Keratinocyte (primary cell): ENCODE data around the gene SST. TPM values are rescaled to one million over a fixed set of nuclear protein-coding genes. Genes with fewer than 3 reads are reported as not detected.

Source experiments
- DNase-seq: peaks from one replicate; pipeline ENCODE4 v3.0.0-alpha.2; 2011; ENCODE audit warnings: low read depth, missing footprints, low spot score
- FAIRE-seq: peaks from 2 replicates; lab custom pipeline; 2011; peaks lifted over from hg19 to GRCh38; lab: Jason Lieb, UNC
- H2AFZ ChIP-seq: 2 replicates; pipeline ENCODE4 v1.6.0; 2012; ENCODE audit warnings: low read length, control low read depth, inconsistent platforms; ENCODE audit not compliant: control insufficient read depth
- H3K27ac ChIP-seq: 2 replicates; pipeline ENCODE4 v1.5.1; 2011; ENCODE audit warnings: low read length; ENCODE audit not compliant: control insufficient read depth, insufficient read depth
- H3K27me3 ChIP-seq: 3 replicates; pipeline ENCODE4 v1.6.0; 2011; ENCODE audit warnings: low read length; ENCODE audit not compliant: control insufficient read depth, insufficient read depth; ENCODE audit errors: extremely low read depth
- H3K36me3 ChIP-seq, 2 experiments: 2 replicates in 1 of 2; 3 replicates in 1 of 2; pipeline ENCODE4 v1.5.1; 2011; ENCODE audit warnings: low read length in 2 of 2, mild to moderate bottlenecking in 1 of 2; ENCODE audit not compliant: control insufficient read depth in 2 of 2, insufficient read depth in 2 of 2; ENCODE audit errors: extremely low read depth in 1 of 2
- H3K4me1 ChIP-seq: 3 replicates; pipeline ENCODE4 v1.5.1; 2011; ENCODE audit warnings: low read length; ENCODE audit not compliant: control insufficient read depth, insufficient read depth; ENCODE audit errors: extremely low read depth
- H3K4me2 ChIP-seq: 3 replicates; pipeline ENCODE4 v1.6.0; 2011; ENCODE audit warnings: low read depth, low read length; ENCODE audit not compliant: control insufficient read depth, insufficient read depth; ENCODE audit errors: extremely low read depth
- H3K4me3 ChIP-seq, 3 experiments: fragments of 200-600 bp in 1 of 3; sonication (generic) in 1 of 3; 2 replicates in 2 of 3; 3 replicates in 1 of 3; pipeline ENCODE4 v1.5.1; 2011 to 2016; ENCODE audit warnings: low read length in 3 of 3, mild to moderate bottlenecking in 3 of 3, control low read depth in 2 of 3, inconsistent platforms in 1 of 3, low read depth in 1 of 3, mixed read lengths in 1 of 3, mixed run types in 1 of 3, moderate library complexity in 1 of 3; ENCODE audit not compliant: control insufficient read depth in 2 of 3, insufficient read depth in 2 of 3; ENCODE audit errors: extremely low read depth in 1 of 3
- H3K79me2 ChIP-seq: 2 replicates; pipeline ENCODE4 v1.6.0; 2012; ENCODE audit warnings: low read length; ENCODE audit not compliant: control insufficient read depth, insufficient read depth
- H3K9ac ChIP-seq: 3 replicates; pipeline ENCODE4 v1.6.0; 2011; ENCODE audit warnings: low read length; ENCODE audit not compliant: control insufficient read depth, insufficient read depth; ENCODE audit errors: extremely low read depth
- H3K9me1 ChIP-seq: 3 replicates; pipeline ENCODE4 v1.6.0; 2011; ENCODE audit warnings: low read length; ENCODE audit not compliant: control insufficient read depth, insufficient read depth; ENCODE audit errors: extremely low read depth
- H3K9me3 ChIP-seq: 2 replicates; pipeline ENCODE4 v1.5.1; 2012; ENCODE audit warnings: low read depth, low read length; ENCODE audit not compliant: control insufficient read depth
- H4K20me1 ChIP-seq: 3 replicates; pipeline ENCODE4 v1.6.0; 2011; ENCODE audit warnings: low read length; ENCODE audit not compliant: control insufficient read depth, insufficient read depth; ENCODE audit errors: extremely low read depth
- CTCF ChIP-seq, 3 experiments: IDR thresholded peaks in 1 of 3; conservative IDR thresholded peaks in 1 of 3; optimal IDR thresholded peaks in 1 of 3; 2 replicates in 2 of 3; 3 replicates in 1 of 3; pipeline versions ENCODE3 to v1.5.1; 2011; ENCODE audit warnings: low read length in 3 of 3, mild to moderate bottlenecking in 3 of 3, moderate library complexity in 2 of 3, control low read depth in 1 of 3, inconsistent platforms in 1 of 3; ENCODE audit not compliant: insufficient read depth in 2 of 3; ENCODE audit errors: extremely low read depth in 1 of 3
- EZH2 ChIP-seq: IDR thresholded peaks from one replicate; pipeline ENCODE4 v1.6.1; 2012; ENCODE audit warnings: inconsistent platforms, mild to moderate bottlenecking, low read length, moderate library complexity
- dilution Hi-C: fragments of 300-500 bp; cut with MboI; formaldehyde crosslinking; loops from one replicate; pipeline ENCODE4 v1.7.0; 2020; ENCODE audit warnings: low sequenced_read_pairs; ENCODE audit not compliant: extremely low pct_ligation_motif_present
- polyA plus RNA-seq, 5 experiments: library from polyadenylated mRNA; depleted of rRNA in 3 of 5; stranded (reverse) in 3 of 5; stranded (forward) in 1 of 5; unstranded in 1 of 5; fragments of >200 nt; gene quantifications; 1 replicate in 1 of 5; 2 replicates in 3 of 5; 3 replicates in 1 of 5; pipeline versions ENCODE4 v1.2.1 to v1.2.3, GENCODE V29; 2011 to 2012; ENCODE audit warnings: missing spikeins in 2 of 5, low read depth in 1 of 5, low replicate concordance in 1 of 5

The SST gene
- polyA plus RNA-seq, 1 donor (not counting 4 experiments of a cell fraction or from before 2014, with no cell fraction given) = not detected

- H3K4me1 ChIP-seq = no peaks in the 10 kb centered on the region
- H3K9ac ChIP-seq = no peak overlapping the region
- DNase-seq (no peak), FAIRE-seq (peak; percentile 34)
- H3K4me2 ChIP-seq = no peak overlapping the region
- no peaks in the 10 kb centered on the region for H3K79me2 ChIP-seq
- no peaks in the 10 kb centered on the region for H4K20me1 ChIP-seq
- no peak overlapping the region for H2AFZ ChIP-seq
- no peaks in the 10 kb centered on the region for H3K36me3 ChIP-seq
- no peak overlapping the region for H3K4me3 ChIP-seq
- no peak overlapping the region for H3K27ac ChIP-seq
- H3K9me3 ChIP-seq = peaks cover 3% of the 10 kb centered on the region
- H3K27me3 ChIP-seq = peaks cover 17% of the 10 kb centered on the region
- dilution Hi-C loops = loop anchor here (25.0 kb wide), 1 partner anchor 378 kb away; no protein-coding TSS in a partner anchor
- no peaks in the 10 kb centered on the region for H3K9me1 ChIP-seq
- TF ChIP-seq CTCF (optimal IDR thresholded peaks at IDR 0.05 in 1 of 3, IDR thresholded peaks at IDR 0.05 in 1 of 3, conservative IDR thresholded peaks at IDR 0.05 in 1 of 3; ENCODE audit: extremely low read depth in 1 of 3, insufficient read depth in 2 of 3, low read length in 3 of 3) (no peak), EZH2 (no peak)
These were observed 19.8 kb upstream of the SST start for GRCh38 chr3:187689984-187690383.

- H3K4me1 ChIP-seq = no peaks in the 10 kb centered on the region
- no peaks in the 10 kb centered on the region for H4K20me1 ChIP-seq
- no peaks in the 10 kb centered on the region for H3K79me2 ChIP-seq
- FAIRE-seq (no peak), DNase-seq (no peak)
- H3K27ac ChIP-seq = no peak overlapping the region
- no peak overlapping the region for H3K9ac ChIP-seq
- H3K36me3 ChIP-seq = no peaks in the 10 kb centered on the region
- dilution Hi-C loops = loop anchor here (25.0 kb wide), 1 partner anchor 374 kb away; no protein-coding TSS in a partner anchor
- peaks cover 17% of the 10 kb centered on the region for H3K27me3 ChIP-seq
- H3K9me3 ChIP-seq = peaks cover 3% of the 10 kb centered on the region
- TF ChIP-seq CTCF (optimal IDR thresholded peaks at IDR 0.05 in 1 of 3, IDR thresholded peaks at IDR 0.05 in 1 of 3, conservative IDR thresholded peaks at IDR 0.05 in 1 of 3; ENCODE audit: extremely low read depth in 1 of 3, insufficient read depth in 2 of 3, low read length in 3 of 3) (no peak), EZH2 (no peak)
- H3K9me1 ChIP-seq = no peaks in the 10 kb centered on the region
- no peak overlapping the region for H2AFZ ChIP-seq
- no peak overlapping the region for H3K4me3 ChIP-seq
- no peak overlapping the region for H3K4me2 ChIP-seq
These were observed 16.6 kb upstream of the SST start for GRCh38 chr3:187686621-187687273.
